H1 (cell line): ENCODE data around the gene MT1X. TPM values are rescaled to one million over a fixed set of nuclear protein-coding genes. Genes with fewer than 3 reads are reported as not detected.
A peak's percentile ranks its signal among the peaks of the same experiment; 100 is the strongest.

Source experiments
- CTCF ChIA-PET: fragments of 300-600 bp; sonication (Branson Sonifier 250); formaldehyde crosslinking; loops from one replicate; lab custom pipeline; 2021; ENCODE audit not compliant: partially characterized antibody; lab: Charles Lee
- POLR2A ChIA-PET: fragments of 300-600 bp; sonication (Branson Sonifier 250); formaldehyde crosslinking; loops from one replicate; lab custom pipeline; 2021; ENCODE audit warnings: inconsistent platforms; ENCODE audit not compliant: partially characterized antibody; lab: Charles Lee
- DNase-seq, 2 experiments: peaks; one replicate each; pipeline versions ENCODE4 v3.0.0 to v3.0.0-alpha.2; 2010 to 2022; ENCODE audit warnings: low spot score in 2 of 2, low read depth in 1 of 2, mixed read lengths in 1 of 2
- FAIRE-seq: peaks from 2 replicates; lab custom pipeline; 2011; peaks lifted over from hg19 to GRCh38; lab: Jason Lieb, UNC
- H2AFZ ChIP-seq: 2 replicates; pipeline ENCODE4 v1.8.1; 2012; ENCODE audit warnings: low read length, inconsistent platforms
- H2AK5ac ChIP-seq: 2 replicates; pipeline ENCODE4 v1.6.1; 2013; ENCODE audit warnings: low read depth, low read length
- H2BK120ac ChIP-seq: replicated peaks from 2 replicates; pipeline ENCODE3; 2013; ENCODE audit warnings: low read depth, low read length, inconsistent platforms
- H2BK12ac ChIP-seq: 2 replicates; pipeline ENCODE4 v1.6.1; 2013; ENCODE audit warnings: low read depth, low read length
- H2BK15ac ChIP-seq: 2 replicates; pipeline ENCODE4 v1.6.1; 2013; ENCODE audit warnings: low read length
- H2BK20ac ChIP-seq: 2 replicates; pipeline ENCODE4 v1.6.1; 2013; ENCODE audit warnings: low read length
- H2BK5ac ChIP-seq: 2 replicates; pipeline ENCODE4 v1.6.1; 2013; ENCODE audit warnings: low read depth, low read length
- H3K14ac ChIP-seq: 2 replicates; pipeline ENCODE4 v1.6.1; 2013; ENCODE audit warnings: inconsistent platforms; ENCODE audit not compliant: insufficient read length
- H3K18ac ChIP-seq: 2 replicates; pipeline ENCODE4 v1.6.1; 2013; ENCODE audit warnings: low read length; ENCODE audit errors: extremely low read depth
- H3K23ac ChIP-seq: 2 replicates; pipeline ENCODE4 v1.6.1; 2013; ENCODE audit warnings: inconsistent platforms; ENCODE audit not compliant: insufficient read length
- H3K23me2 ChIP-seq: 2 replicates; pipeline ENCODE4 v1.6.1; 2013; ENCODE audit warnings: low read depth, low read length
- H3K27ac ChIP-seq: 2 replicates; pipeline ENCODE4 v1.6.1; 2011; ENCODE audit warnings: low read depth, low read length, inconsistent platforms
- H3K27me3 ChIP-seq, 4 experiments: replicated peaks in 1 of 4; 1 replicate in 1 of 4; 2 replicates in 3 of 4; pipeline versions ENCODE4 v1.6.1 to v1.8.1; 2011 to 2013; ENCODE audit warnings: low read length in 3 of 4, mild to moderate bottlenecking in 3 of 4, inconsistent platforms in 2 of 4, mixed read lengths in 2 of 4, moderate library complexity in 1 of 4; ENCODE audit not compliant: control insufficient read depth in 3 of 4, insufficient read depth in 3 of 4; ENCODE audit errors: extremely low read depth in 1 of 4
- H3K36me3 ChIP-seq, 4 experiments: 2 replicates each; pipeline versions ENCODE4 v1.6.1 to v1.8.1; 2011 to 2013; ENCODE audit warnings: mild to moderate bottlenecking in 4 of 4, low read length in 3 of 4, moderate library complexity in 2 of 4, control low read depth in 1 of 4, inconsistent platforms in 1 of 4; ENCODE audit not compliant: insufficient read depth in 4 of 4, control insufficient read depth in 2 of 4
- H3K4ac ChIP-seq: replicated peaks from 2 replicates; pipeline ENCODE3; 2013; ENCODE audit warnings: low read length, low read depth, mixed read lengths, inconsistent platforms; ENCODE audit not compliant: insufficient read length
- H3K4me1 ChIP-seq, 4 experiments: replicated peaks in 1 of 4; 1 replicate in 1 of 4; 2 replicates in 3 of 4; pipeline versions ENCODE4 v1.6.1 to v1.8.1; 2011 to 2013; ENCODE audit warnings: low read length in 3 of 4, inconsistent platforms in 2 of 4, mixed read lengths in 1 of 4; ENCODE audit not compliant: insufficient read depth in 4 of 4, control insufficient read depth in 3 of 4
- H3K4me2 ChIP-seq, 2 experiments: 2 replicates each; pipeline versions ENCODE4 v1.6.1 to v1.8.1; 2011 to 2013; ENCODE audit warnings: low read depth in 2 of 2, low read length in 2 of 2, control low read depth in 1 of 2, inconsistent platforms in 1 of 2, mild to moderate bottlenecking in 1 of 2; ENCODE audit not compliant: insufficient read depth in 1 of 2
- H3K4me3 ChIP-seq, 4 experiments: fragments of 200-600, 300-600 bp in 1 of 4; sonication (generic), shearing (Covaris generic), sonication (Bioruptor Twin) in 1 of 4; 2 replicates each; pipeline versions ENCODE4 v1.5.1 to v1.8.1; 2011 to 2016; ENCODE audit warnings: low read length in 4 of 4, low read depth in 3 of 4, control low read depth in 2 of 4, inconsistent platforms in 2 of 4, mild to moderate bottlenecking in 2 of 4, mixed read lengths in 1 of 4, moderate library complexity in 1 of 4; ENCODE audit not compliant: insufficient read depth in 2 of 4; ENCODE audit errors: extremely low read depth in 1 of 4
- H3K56ac ChIP-seq: replicated peaks from 2 replicates; pipeline ENCODE3; 2013; ENCODE audit warnings: low read depth, mild to moderate bottlenecking, mixed read lengths, low read length, inconsistent platforms; ENCODE audit not compliant: insufficient read length
- H3K79me1 ChIP-seq: 2 replicates; pipeline ENCODE4 v1.6.1; 2013; ENCODE audit warnings: low read depth, low read length, control low read depth
- H3K79me2 ChIP-seq, 2 experiments: 2 replicates each; pipeline versions ENCODE4 v1.6.1 to v1.8.1; 2012 to 2013; ENCODE audit warnings: low read length in 2 of 2, mild to moderate bottlenecking in 2 of 2, inconsistent platforms in 1 of 2; ENCODE audit not compliant: insufficient read depth in 2 of 2, control insufficient read depth in 1 of 2
- H3K9ac ChIP-seq, 4 experiments: replicated peaks in 1 of 4; 1 replicate in 1 of 4; 2 replicates in 3 of 4; pipeline versions ENCODE4 v1.6.1 to v1.8.1; 2011 to 2013; ENCODE audit warnings: low read depth in 3 of 4, low read length in 3 of 4, control low read depth in 2 of 4, mild to moderate bottlenecking in 2 of 4, moderate library complexity in 2 of 4, inconsistent platforms in 1 of 4; ENCODE audit errors: extremely low read depth in 1 of 4
- H3K9me3 ChIP-seq, 2 experiments: 2 replicates each; pipeline versions ENCODE4 v1.6.1 to v1.8.1; 2012 to 2013; ENCODE audit warnings: mild to moderate bottlenecking in 2 of 2, moderate library complexity in 2 of 2, control low read depth in 1 of 2, inconsistent platforms in 1 of 2, low read depth in 1 of 2, low read length in 1 of 2, mixed read lengths in 1 of 2; ENCODE audit not compliant: insufficient read depth in 2 of 2
- H4K20me1 ChIP-seq, 2 experiments: replicated peaks in 1 of 2; 2 replicates each; pipeline versions ENCODE3 to v1.8.1; 2011 to 2013; ENCODE audit warnings: inconsistent platforms in 2 of 2, low read length in 2 of 2, mild to moderate bottlenecking in 1 of 2; ENCODE audit not compliant: insufficient read depth in 2 of 2, control insufficient read depth in 1 of 2
- H4K5ac ChIP-seq: 2 replicates; pipeline ENCODE4 v1.6.1; 2013; ENCODE audit warnings: low read length, low read depth, mixed read lengths, inconsistent platforms; ENCODE audit not compliant: insufficient read length
- H4K8ac ChIP-seq: 2 replicates; pipeline ENCODE4 v1.8.0; 2013; ENCODE audit warnings: mild to moderate bottlenecking, moderate library complexity, low read length, inconsistent platforms; ENCODE audit not compliant: insufficient read depth; ENCODE audit errors: extremely low read depth
- H4K91ac ChIP-seq: replicated peaks from 2 replicates; pipeline ENCODE3; 2013; ENCODE audit warnings: low read length, mixed read lengths, inconsistent platforms; ENCODE audit not compliant: insufficient read length
- CBX8 ChIP-seq: fragments of 300-800, 300-1000 bp; sonication (generic); IDR thresholded peaks from 2 replicates; pipeline ENCODE4 v1.7.1; 2016; ENCODE audit warnings: low read depth, low read length, borderline replicate concordance
- CHD2 ChIP-seq: IDR thresholded peaks from 2 replicates; pipeline ENCODE4 v1.6.1; 2012; ENCODE audit warnings: low read length, improper control_type of control experiment
- CTBP2 ChIP-seq: IDR thresholded peaks from 2 replicates; pipeline ENCODE4 v1.7.0; 2011; ENCODE audit warnings: borderline replicate concordance, mild to moderate bottlenecking, moderate library complexity, mixed read lengths, low read length; ENCODE audit not compliant: insufficient read depth, insufficient read length
- GTF2F1 ChIP-seq: IDR thresholded peaks from 2 replicates; pipeline ENCODE4 v1.6.1; 2012; ENCODE audit warnings: low read depth, low read length, improper control_type of control experiment, borderline replicate concordance
- HDAC2 ChIP-seq, 2 experiments: fragments of 300-600 bp in 1 of 2; sonication (generic) in 1 of 2; IDR thresholded peaks; 2 replicates each; pipeline ENCODE4 v1.6.1; 2011 to 2012; ENCODE audit warnings: low read depth in 2 of 2, low read length in 2 of 2, mild to moderate bottlenecking in 2 of 2, moderate library complexity in 2 of 2, borderline replicate concordance in 1 of 2, inconsistent platforms in 1 of 2
- RBBP5 ChIP-seq: IDR thresholded peaks from 2 replicates; pipeline ENCODE4 v1.7.1; 2012; ENCODE audit warnings: low read depth, mild to moderate bottlenecking, inconsistent platforms, low read length, moderate library complexity, borderline replicate concordance
- RNF2 ChIP-seq: fragments of 200-900, 300-1000 bp; sonication (generic); IDR thresholded peaks from 2 replicates; pipeline ENCODE4 v1.7.1; 2016; ENCODE audit warnings: borderline replicate concordance, low read depth, mild to moderate bottlenecking, antibody characterized with exemption, low read length; ENCODE audit not compliant: poor library complexity, severe bottlenecking; ENCODE audit errors: missing control alignments
- SUZ12 ChIP-seq: fragments of 200-600 bp; sonication (generic); IDR thresholded peaks from 2 replicates; pipeline ENCODE4 v1.6.1; 2012; ENCODE audit warnings: mild to moderate bottlenecking, inconsistent platforms, low read length, moderate library complexity, mixed read lengths
- WGBS, 2 experiments: shearing (Covaris generic) in 1 of 2; methylation state at CpG; one replicate each; pipeline versions ENCODE4 v1.1.6 to v1.1.7; 2013 to 2015; ENCODE audit warnings: low lambda C conversion rate in 2 of 2, mixed read lengths in 2 of 2, inconsistent platforms in 1 of 2, low coverage in 1 of 2, missing lambda C conversion rate in 1 of 2; ENCODE audit not compliant: insufficient replicate concordance in 2 of 2, insufficient coverage in 1 of 2, insufficient read length in 1 of 2; ENCODE audit errors: extremely low coverage in 1 of 2, missing lambda C conversion rate in 1 of 2; 5-methylcytosine and 5-hydroxymethylcytosine counted together
- polyA plus RNA-seq, 7 experiments: library from polyadenylated mRNA; depleted of rRNA in 3 of 7; stranded (reverse) in 5 of 7; unstranded in 2 of 7; fragments of >200 nt in 5 of 7; fragments of 200-250 nt in 2 of 7; gene quantifications; 1 replicate in 5 of 7; 2 replicates in 1 of 7; 4 replicates in 1 of 7; pipeline versions ENCODE4 v1.2.1 to v1.2.3, GENCODE V29; 2011 to 2013; ENCODE audit warnings: missing spikeins in 2 of 7, mixed read lengths in 2 of 7
- total RNA-seq: library from RNA; stranded (reverse); fragmentation: NEBNext Ultra II Directional; extraction: Animal tissue kit (Norgen Biotek cat#: 25700); gene quantifications from 2 replicates; pipeline ENCODE4 v1.2.1, GENCODE V29; 2021

Gene MT1X
- total and polyA plus RNA-seq, 2 of the 8 experiments (the other 6 are each of a cell fraction or from before 2014, with no cell fraction given): 52.4 to 1,060 TPM

GRCh38 chr16:56634715-56635440 is 47.4 kb upstream of the MT1X start:
- H2BK12ac ChIP-seq: peak overlapping the region; percentile 45; the same call in 1 of the 2 replicates
- no peak overlapping the region for H2AK5ac ChIP-seq
- H4K8ac ChIP-seq: no peak overlapping the region
- peak overlapping the region; percentile 6; the same call in 1 of the 2 replicates for H2BK20ac ChIP-seq
- H3K27me3 ChIP-seq: peaks cover 98 to 100% (median 100%) of the 10 kb centered on the region in 4 experiments
- TF ChIP-seq CHD2: no peak
- TF ChIP-seq CBX8: 0 out of 2 replicates have a peak, but pooled peaks have one; percentile 58
- no peak for TF ChIP-seq HDAC2 (IDR thresholded peaks at IDR 0.05; ENCODE audit: borderline replicate concordance in 1 of 2, low read depth in 2 of 2, low read length in 2 of 2)
- TF ChIP-seq SUZ12: peak; percentile 97
- no peak for TF ChIP-seq GTF2F1
- no peak for TF ChIP-seq RBBP5
- TF ChIP-seq CTBP2: peak; percentile 18
- peak; percentile 90 for TF ChIP-seq RNF2
- H3K9me3 ChIP-seq: no peaks in the 10 kb centered on the region
- H3K79me2 ChIP-seq: no peaks in the 10 kb centered on the region
- H3K14ac ChIP-seq: no peak overlapping the region
- H3K9ac ChIP-seq: no peak overlapping the region
- H3K4ac ChIP-seq: no peak overlapping the region
- no peaks in the 10 kb centered on the region; a peak in 1 of 8 replicates for H3K36me3 ChIP-seq
- H2BK120ac ChIP-seq: no peak overlapping the region
- H4K5ac ChIP-seq: no peak overlapping the region
- no peak overlapping the region for H2BK5ac ChIP-seq
- peak overlapping the region; percentile 36; the same call in 1 of the 2 replicates for H2BK15ac ChIP-seq
- FAIRE-seq: no peak
- no peak overlapping the region for H3K23ac ChIP-seq
- H3K27ac ChIP-seq: no peak overlapping the region
- H3K4me3 ChIP-seq: peak overlapping the region in 3 of 4 experiments; percentile 17 to 46 (median 19); a peak in 4 of 8 replicates
- peaks cover 3 to 18% (median 7%) of the 10 kb centered on the region in 4 experiments for H3K4me1 ChIP-seq
- ChIA-PET CTCF (interaction anchor here (1.4 to 3.0 kb wide), 3 partner anchors 10 to 31 kb away, joined by 7 to 13 read pairs (median 8); no protein-coding TSS in a partner anchor), POLR2A (interaction anchor here (0.6 to 4.8 kb wide), 7 partner anchors 9 to 89 kb away, joined by 3 to 32 read pairs (median 5); partner anchors contain the start of genes MT1E and MT1H)
- H4K20me1 ChIP-seq: peaks cover 14 to 28% of the 10 kb centered on the region in 2 experiments
- peak overlapping the region; percentile 42 to 63 for H3K4me2 ChIP-seq
- peaks cover 9% of the 10 kb centered on the region for H3K23me2 ChIP-seq
- H3K18ac ChIP-seq: peak overlapping the region; percentile 13; the same call in 1 of the 2 replicates
- no peak overlapping the region for H2AFZ ChIP-seq
- no peak overlapping the region for H4K91ac ChIP-seq
- 6% methylated on average over 46 of the region's 47 CpGs; no CpG with 5 or more reads in 1 of the 2 experiments for WGBS, 2 experiments
- no peaks in the 10 kb centered on the region for H3K79me1 ChIP-seq
- H3K56ac ChIP-seq: no peak overlapping the region
- peak in 1 of 2 experiments; percentile 64 for DNase-seq
